SK-N-SH treated with all-trans-retinoic acid at 6 μM for 48 hours (cell line): ENCODE results near the gene KIAA1549.

Experiments
- ATAC-seq: fragments of 200-7000 bp; cut with Tn5 transposase; 3 replicates; pipeline ENCODE4 v1.9.1; 2020; ENCODE audit warnings: mild to moderate bottlenecking, moderate library complexity
- ARNTL ChIP-seq: fragments of 450-650 bp; formaldehyde crosslinking; IDR thresholded peaks from 2 replicates; pipeline ENCODE4 v1.5.0; 2020; ENCODE audit warnings: low read depth, mild to moderate bottlenecking, moderate library complexity, borderline replicate concordance
- BACH2 ChIP-seq: fragments of 250-450 bp; sonication (Bioruptor Pico); IDR thresholded peaks from 2 replicates; pipeline ENCODE4 v1.9.0; 2021; ENCODE audit warnings: mild to moderate bottlenecking, borderline replicate concordance
- ESRRG ChIP-seq: fragments of 250-450 bp; sonication (Bioruptor Pico); IDR thresholded peaks from 2 replicates; pipeline ENCODE4 v1.6.1; 2021; ENCODE audit warnings: mild to moderate bottlenecking
- GLIS3 ChIP-seq: fragments of 250-450 bp; sonication (Bioruptor Pico); IDR thresholded peaks from 2 replicates; pipeline ENCODE4 v1.5.0; 2020; ENCODE audit warnings: mild to moderate bottlenecking, moderate library complexity
- ISL1 ChIP-seq: fragments of 250-450 bp; sonication (Bioruptor Pico); IDR thresholded peaks from 2 replicates; pipeline ENCODE4 v2.1.2; 2022; ENCODE audit warnings: mild to moderate bottlenecking, moderate library complexity
- OSR1 ChIP-seq: fragments of 250-450 bp; sonication (Bioruptor Pico); IDR thresholded peaks from 2 replicates; pipeline ENCODE4 v1.8.0; 2022; ENCODE audit warnings: moderate library complexity, mild to moderate bottlenecking, inconsistent platforms
- PPARA ChIP-seq: fragments of 250-450 bp; sonication (Bioruptor Pico); IDR thresholded peaks from 2 replicates; pipeline ENCODE4 v1.5.0; 2020; ENCODE audit warnings: mild to moderate bottlenecking, borderline replicate concordance
- RARB ChIP-seq: fragments of 250-450 bp; sonication (Bioruptor Pico); IDR thresholded peaks from 2 replicates; pipeline ENCODE4 v1.8.0; 2021; ENCODE audit warnings: mild to moderate bottlenecking, moderate library complexity
- SNAI2 ChIP-seq: fragments of 250-450 bp; sonication (Bioruptor Pico); IDR thresholded peaks from 2 replicates; pipeline ENCODE4 v1.5.0; 2020; ENCODE audit warnings: mild to moderate bottlenecking, moderate library complexity
- TCF4 ChIP-seq: fragments of 250-450 bp; sonication (Bioruptor Pico); IDR thresholded peaks from 2 replicates; pipeline ENCODE4 v1.8.0; 2021; ENCODE audit warnings: mild to moderate bottlenecking, moderate library complexity, borderline replicate concordance
- TOX ChIP-seq: fragments of 250-450 bp; sonication (Bioruptor Pico); IDR thresholded peaks from 2 replicates; pipeline ENCODE4 v1.8.0; 2021; ENCODE audit warnings: mild to moderate bottlenecking, moderate library complexity, borderline replicate concordance
- ZC3H10 ChIP-seq: fragments of 250-450 bp; sonication (Bioruptor Pico); IDR thresholded peaks from 2 replicates; pipeline ENCODE4 v1.5.1; 2021; ENCODE audit warnings: mild to moderate bottlenecking, moderate library complexity
- ZNF565 ChIP-seq: fragments of 450-650 bp; formaldehyde crosslinking; conservative IDR thresholded peaks from 2 replicates; pipeline ENCODE4 v1.5.0; 2020; ENCODE audit warnings: low read depth, mild to moderate bottlenecking, moderate library complexity
- ZNF70 ChIP-seq: fragments of 450-650 bp; formaldehyde crosslinking; IDR thresholded peaks from 2 replicates; pipeline ENCODE4 v1.5.0; 2020; ENCODE audit warnings: mild to moderate bottlenecking, moderate library complexity
- ZNF8 ChIP-seq: fragments of 450-650 bp; formaldehyde crosslinking; IDR thresholded peaks from 2 replicates; pipeline ENCODE4 v1.5.0; 2020; ENCODE audit warnings: mild to moderate bottlenecking, moderate library complexity
- TF ChIP-seq, protein P1 (sequence below): fragments of 250-450 bp; sonication (Bioruptor Pico); IDR thresholded peaks from 2 replicates; pipeline ENCODE4 v1.5.1; 2021; ENCODE audit warnings: mild to moderate bottlenecking, moderate library complexity
- TF ChIP-seq, protein P2 (sequence below): fragments of 250-450 bp; sonication (Bioruptor Pico); IDR thresholded peaks from 2 replicates; pipeline ENCODE4 v1.8.0; 2021; ENCODE audit warnings: low read depth, mild to moderate bottlenecking, moderate library complexity, borderline replicate concordance
- TF ChIP-seq, protein P3 (sequence below): fragments of 250-450 bp; sonication (Bioruptor Pico); IDR thresholded peaks from 2 replicates; pipeline ENCODE4 v1.8.0; 2020; ENCODE audit warnings: mild to moderate bottlenecking, moderate library complexity, borderline replicate concordance
- TF ChIP-seq, protein P4 (sequence below): fragments of 250-450 bp; sonication (Bioruptor Pico); IDR thresholded peaks from 2 replicates; pipeline ENCODE4 v1.5.0; 2020; ENCODE audit warnings: mild to moderate bottlenecking, moderate library complexity
- TF ChIP-seq, protein P5 (sequence below): fragments of 250-450 bp; sonication (Bioruptor Pico); IDR thresholded peaks from 2 replicates; pipeline ENCODE4 v1.5.1; 2020; ENCODE audit warnings: low read depth, mild to moderate bottlenecking, moderate library complexity

Gene KIAA1549

DNA sequence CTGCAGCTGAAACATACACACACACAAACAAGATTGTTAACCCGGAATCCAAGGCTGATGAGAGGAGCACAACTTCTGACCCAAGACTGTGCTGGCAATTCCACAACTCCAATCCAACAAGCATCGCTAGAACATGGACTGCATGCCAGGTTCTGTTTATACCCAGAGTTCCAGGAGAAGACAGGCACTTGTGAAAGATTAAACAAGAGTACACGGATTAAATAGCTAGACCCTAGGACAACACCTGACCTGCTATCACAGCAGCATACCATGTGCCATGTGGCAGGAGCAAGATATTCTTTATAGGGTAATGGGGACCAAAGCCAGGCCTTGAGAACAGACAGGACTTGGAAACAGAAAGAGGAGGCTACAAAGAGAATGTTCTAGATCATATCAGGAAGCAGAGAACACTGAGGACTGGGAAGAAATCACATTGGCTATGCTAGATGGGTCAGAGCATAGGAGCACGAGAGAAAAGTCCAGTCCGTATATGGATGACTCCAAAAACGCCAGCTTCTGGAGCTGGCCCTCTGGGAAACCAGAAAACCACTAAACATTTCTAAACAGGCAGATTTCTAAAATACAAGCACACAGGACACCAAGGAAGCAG lies 99.5 kb downstream of the KIAA1549 start:
- no peak for ATAC-seq
- TF ChIP-seq ZNF70 (CRISPR knock-in tag) (no peak), BACH2 (no peak), TOX (no peak)
- TF ChIP-seq, protein P1, sequence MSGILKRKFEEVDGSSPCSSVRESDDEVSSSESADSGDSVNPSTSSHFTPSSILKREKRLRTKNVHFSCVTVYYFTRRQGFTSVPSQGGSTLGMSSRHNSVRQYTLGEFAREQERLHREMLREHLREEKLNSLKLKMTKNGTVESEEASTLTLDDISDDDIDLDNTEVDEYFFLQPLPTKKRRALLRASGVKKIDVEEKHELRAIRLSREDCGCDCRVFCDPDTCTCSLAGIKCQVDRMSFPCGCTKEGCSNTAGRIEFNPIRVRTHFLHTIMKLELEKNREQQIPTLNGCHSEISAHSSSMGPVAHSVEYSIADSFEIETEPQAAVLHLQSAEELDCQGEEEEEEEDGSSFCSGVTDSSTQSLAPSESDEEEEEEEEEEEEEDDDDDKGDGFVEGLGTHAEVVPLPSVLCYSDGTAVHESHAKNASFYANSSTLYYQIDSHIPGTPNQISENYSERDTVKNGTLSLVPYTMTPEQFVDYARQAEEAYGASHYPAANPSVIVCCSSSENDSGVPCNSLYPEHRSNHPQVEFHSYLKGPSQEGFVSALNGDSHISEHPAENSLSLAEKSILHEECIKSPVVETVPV (CRISPR knock-in tag), result no peak

DNA sequence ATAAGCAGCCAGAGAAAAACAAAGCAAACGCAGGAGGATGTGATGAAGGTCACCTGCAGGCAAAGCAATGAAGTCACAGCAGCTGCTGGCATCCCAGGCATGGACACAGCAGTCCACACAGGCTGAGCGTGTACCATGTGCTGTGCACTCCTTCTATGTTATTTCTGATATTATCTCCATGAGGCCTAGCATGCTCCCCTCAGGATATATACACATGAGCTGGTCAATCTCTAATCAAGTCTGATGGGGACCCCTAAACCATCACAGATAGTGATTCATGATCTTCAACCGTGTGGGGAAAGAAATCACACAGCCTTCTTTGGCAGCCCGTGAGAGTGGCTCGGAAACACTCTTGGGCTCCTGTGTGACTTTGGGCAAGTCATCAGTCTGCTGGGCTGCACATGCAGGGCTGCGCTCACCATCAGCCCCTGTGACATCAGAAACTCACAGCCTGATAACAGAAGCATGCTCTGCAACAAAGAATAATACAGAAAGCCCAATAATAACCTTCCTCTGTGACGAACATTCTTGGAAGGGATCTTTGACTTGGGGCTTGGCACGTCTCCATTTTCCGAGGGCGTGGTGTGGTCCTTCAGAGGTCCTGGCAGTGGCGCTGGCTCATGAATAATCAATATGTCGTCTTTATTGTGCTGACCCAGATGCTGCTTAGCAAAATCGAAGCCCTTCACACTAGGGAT lies 100.2 kb downstream of the KIAA1549 start:
- TF ChIP-seq, protein P2, sequence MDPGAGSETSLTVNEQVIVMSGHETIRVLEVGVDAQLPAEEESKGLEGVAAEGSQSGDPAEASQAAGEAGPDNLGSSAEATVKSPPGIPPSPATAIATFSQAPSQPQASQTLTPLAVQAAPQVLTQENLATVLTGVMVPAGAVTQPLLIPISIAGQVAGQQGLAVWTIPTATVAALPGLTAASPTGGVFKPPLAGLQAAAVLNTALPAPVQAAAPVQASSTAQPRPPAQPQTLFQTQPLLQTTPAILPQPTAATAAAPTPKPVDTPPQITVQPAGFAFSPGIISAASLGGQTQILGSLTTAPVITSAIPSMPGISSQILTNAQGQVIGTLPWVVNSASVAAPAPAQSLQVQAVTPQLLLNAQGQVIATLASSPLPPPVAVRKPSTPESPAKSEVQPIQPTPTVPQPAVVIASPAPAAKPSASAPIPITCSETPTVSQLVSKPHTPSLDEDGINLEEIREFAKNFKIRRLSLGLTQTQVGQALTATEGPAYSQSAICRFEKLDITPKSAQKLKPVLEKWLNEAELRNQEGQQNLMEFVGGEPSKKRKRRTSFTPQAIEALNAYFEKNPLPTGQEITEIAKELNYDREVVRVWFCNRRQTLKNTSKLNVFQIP, result no peak
- no peak for TF ChIP-seq ARNTL (CRISPR knock-in tag)
- TF ChIP-seq, protein P1 (CRISPR knock-in tag), result no peak
- ATAC-seq, result no peak

DNA sequence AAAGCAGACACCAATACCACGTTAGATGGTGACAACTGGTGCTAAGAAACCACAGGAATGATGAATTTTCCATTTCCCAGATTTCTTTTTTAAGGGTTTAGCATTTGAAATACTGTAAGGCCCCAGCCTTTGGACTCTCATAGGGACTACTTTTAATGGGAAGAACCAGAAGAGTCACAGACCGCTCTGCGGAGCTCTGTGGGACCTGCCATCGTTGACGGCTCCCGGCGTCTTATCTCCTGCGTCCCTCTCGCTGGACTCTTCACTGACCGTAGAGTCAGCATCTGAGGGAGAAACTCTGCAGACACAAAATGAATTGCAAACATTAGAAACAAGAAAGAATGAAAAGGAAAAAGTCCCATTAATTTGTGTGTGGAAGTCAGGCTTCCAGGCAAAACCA lies 101.8 kb downstream of the KIAA1549 start:
- TF ChIP-seq BACH2, result no peak
- no peak for TF ChIP-seq TCF4 (CRISPR knock-in tag)
- TF ChIP-seq ZNF565 (CRISPR knock-in tag), result no peak
- TF ChIP-seq PPARA (CRISPR knock-in tag), result no peak
- TF ChIP-seq, protein P2, result no peak
- TF ChIP-seq GLIS3, result no peak
- TF ChIP-seq ZNF70 (CRISPR knock-in tag), result no peak
- no peak for TF ChIP-seq RARB (CRISPR knock-in tag)
- TF ChIP-seq SNAI2 (CRISPR knock-in tag), result no peak
- TF ChIP-seq, protein P3, sequence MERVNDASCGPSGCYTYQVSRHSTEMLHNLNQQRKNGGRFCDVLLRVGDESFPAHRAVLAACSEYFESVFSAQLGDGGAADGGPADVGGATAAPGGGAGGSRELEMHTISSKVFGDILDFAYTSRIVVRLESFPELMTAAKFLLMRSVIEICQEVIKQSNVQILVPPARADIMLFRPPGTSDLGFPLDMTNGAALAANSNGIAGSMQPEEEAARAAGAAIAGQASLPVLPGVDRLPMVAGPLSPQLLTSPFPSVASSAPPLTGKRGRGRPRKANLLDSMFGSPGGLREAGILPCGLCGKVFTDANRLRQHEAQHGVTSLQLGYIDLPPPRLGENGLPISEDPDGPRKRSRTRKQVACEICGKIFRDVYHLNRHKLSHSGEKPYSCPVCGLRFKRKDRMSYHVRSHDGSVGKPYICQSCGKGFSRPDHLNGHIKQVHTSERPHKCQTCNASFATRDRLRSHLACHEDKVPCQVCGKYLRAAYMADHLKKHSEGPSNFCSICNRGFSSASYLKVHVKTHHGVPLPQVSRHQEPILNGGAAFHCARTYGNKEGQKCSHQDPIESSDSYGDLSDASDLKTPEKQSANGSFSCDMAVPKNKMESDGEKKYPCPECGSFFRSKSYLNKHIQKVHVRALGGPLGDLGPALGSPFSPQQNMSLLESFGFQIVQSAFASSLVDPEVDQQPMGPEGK (CRISPR knock-in tag), result no peak
- TF ChIP-seq ARNTL (CRISPR knock-in tag), result no peak
- no peak for TF ChIP-seq ESRRG (CRISPR knock-in tag)
- ATAC-seq, result no peak

DNA sequence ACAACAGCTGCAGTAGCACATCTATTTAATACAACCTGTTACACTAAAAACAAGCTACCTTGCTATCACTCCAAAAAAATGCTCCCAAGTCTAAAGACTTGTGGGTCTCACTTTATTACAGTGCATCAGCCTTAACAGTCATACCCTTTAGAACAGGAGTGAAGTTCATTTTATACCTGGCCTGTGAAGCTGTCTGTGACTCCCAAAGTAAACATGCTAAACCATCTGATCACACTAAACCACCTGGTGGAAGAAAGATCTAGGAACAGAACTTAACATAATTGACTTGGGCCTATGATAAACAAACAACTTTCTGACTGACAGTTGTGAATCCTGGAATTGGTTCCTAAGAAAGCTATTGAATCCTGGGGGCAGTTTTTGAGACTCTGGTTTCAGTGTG lies 102.3 kb downstream of the KIAA1549 start:
- ATAC-seq, result no peak
- TF ChIP-seq ZNF8, result no peak
- TF ChIP-seq BACH2, result no peak
- no peak for TF ChIP-seq ESRRG (CRISPR knock-in tag)
- TF ChIP-seq ISL1 (CRISPR knock-in tag), result no peak
- TF ChIP-seq, protein P4, sequence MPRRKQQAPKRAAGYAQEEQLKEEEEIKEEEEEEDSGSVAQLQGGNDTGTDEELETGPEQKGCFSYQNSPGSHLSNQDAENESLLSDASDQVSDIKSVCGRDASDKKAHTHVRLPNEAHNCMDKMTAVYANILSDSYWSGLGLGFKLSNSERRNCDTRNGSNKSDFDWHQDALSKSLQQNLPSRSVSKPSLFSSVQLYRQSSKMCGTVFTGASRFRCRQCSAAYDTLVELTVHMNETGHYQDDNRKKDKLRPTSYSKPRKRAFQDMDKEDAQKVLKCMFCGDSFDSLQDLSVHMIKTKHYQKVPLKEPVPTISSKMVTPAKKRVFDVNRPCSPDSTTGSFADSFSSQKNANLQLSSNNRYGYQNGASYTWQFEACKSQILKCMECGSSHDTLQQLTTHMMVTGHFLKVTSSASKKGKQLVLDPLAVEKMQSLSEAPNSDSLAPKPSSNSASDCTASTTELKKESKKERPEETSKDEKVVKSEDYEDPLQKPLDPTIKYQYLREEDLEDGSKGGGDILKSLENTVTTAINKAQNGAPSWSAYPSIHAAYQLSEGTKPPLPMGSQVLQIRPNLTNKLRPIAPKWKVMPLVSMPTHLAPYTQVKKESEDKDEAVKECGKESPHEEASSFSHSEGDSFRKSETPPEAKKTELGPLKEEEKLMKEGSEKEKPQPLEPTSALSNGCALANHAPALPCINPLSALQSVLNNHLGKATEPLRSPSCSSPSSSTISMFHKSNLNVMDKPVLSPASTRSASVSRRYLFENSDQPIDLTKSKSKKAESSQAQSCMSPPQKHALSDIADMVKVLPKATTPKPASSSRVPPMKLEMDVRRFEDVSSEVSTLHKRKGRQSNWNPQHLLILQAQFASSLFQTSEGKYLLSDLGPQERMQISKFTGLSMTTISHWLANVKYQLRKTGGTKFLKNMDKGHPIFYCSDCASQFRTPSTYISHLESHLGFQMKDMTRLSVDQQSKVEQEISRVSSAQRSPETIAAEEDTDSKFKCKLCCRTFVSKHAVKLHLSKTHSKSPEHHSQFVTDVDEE (CRISPR knock-in tag), result no peak
- no peak for TF ChIP-seq SNAI2 (CRISPR knock-in tag)
- no peak for TF ChIP-seq TCF4 (CRISPR knock-in tag)
- TF ChIP-seq ZC3H10 (CRISPR knock-in tag), result no peak
- no peak for TF ChIP-seq OSR1
- TF ChIP-seq, protein P5, sequence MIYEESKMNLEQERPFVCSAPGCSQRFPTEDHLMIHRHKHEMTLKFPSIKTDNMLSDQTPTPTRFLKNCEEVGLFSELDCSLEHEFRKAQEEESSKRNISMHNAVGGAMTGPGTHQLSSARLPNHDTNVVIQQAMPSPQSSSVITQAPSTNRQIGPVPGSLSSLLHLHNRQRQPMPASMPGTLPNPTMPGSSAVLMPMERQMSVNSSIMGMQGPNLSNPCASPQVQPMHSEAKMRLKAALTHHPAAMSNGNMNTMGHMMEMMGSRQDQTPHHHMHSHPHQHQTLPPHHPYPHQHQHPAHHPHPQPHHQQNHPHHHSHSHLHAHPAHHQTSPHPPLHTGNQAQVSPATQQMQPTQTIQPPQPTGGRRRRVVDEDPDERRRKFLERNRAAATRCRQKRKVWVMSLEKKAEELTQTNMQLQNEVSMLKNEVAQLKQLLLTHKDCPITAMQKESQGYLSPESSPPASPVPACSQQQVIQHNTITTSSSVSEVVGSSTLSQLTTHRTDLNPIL, result no peak
- TF ChIP-seq PPARA (CRISPR knock-in tag), result no peak
- no peak for TF ChIP-seq RARB (CRISPR knock-in tag)
- no peak for TF ChIP-seq ZNF565 (CRISPR knock-in tag)
- no peak for TF ChIP-seq ARNTL (CRISPR knock-in tag)
